Hepatocyte (in vitro differentiated cells): Measurements from ENCODE around the gene SNRNP70. TPM values are rescaled to one million over a fixed set of nuclear protein-coding genes. Genes with fewer than 3 reads are reported as not detected.

Source experiments
- DNase-seq: peaks from one replicate; pipeline ENCODE4 v3.0.0-alpha.2; 2016; ENCODE audit warnings: low spot score
- H2AFZ ChIP-seq: fragments of 200-600 bp; sonication (generic); 2 replicates; pipeline ENCODE4 v1.6.0; 2016; ENCODE audit warnings: antibody characterized with exemption, mild to moderate bottlenecking
- H3K27ac ChIP-seq: fragments of 200-600 bp; sonication (generic); 2 replicates; pipeline ENCODE4 v1.5.1; 2016; ENCODE audit warnings: mild to moderate bottlenecking
- H3K27me3 ChIP-seq: fragments of 200-600 bp; sonication (generic); 2 replicates; pipeline ENCODE4 v1.6.1; 2016
- H3K36me3 ChIP-seq: fragments of 200-600 bp; sonication (generic); replicated peaks from 2 replicates; pipeline ENCODE4 v1.5.1; 2016; ENCODE audit warnings: low read depth; ENCODE audit not compliant: insufficient read depth
- H3K4me1 ChIP-seq: fragments of 200-600 bp; sonication (generic); 2 replicates; pipeline ENCODE4 v1.5.1; 2016; ENCODE audit warnings: mild to moderate bottlenecking, moderate library complexity; ENCODE audit not compliant: insufficient read depth
- H3K4me2 ChIP-seq: fragments of 200-600 bp; sonication (generic); 2 replicates; pipeline ENCODE4 v1.6.0; 2016
- H3K4me3 ChIP-seq: fragments of 200-600 bp; sonication (generic); 2 replicates; pipeline ENCODE4 v1.5.1; 2016; ENCODE audit warnings: mild to moderate bottlenecking
- H3K79me2 ChIP-seq: fragments of 200-600 bp; sonication (generic); 2 replicates; pipeline ENCODE4 v1.6.0; 2017; ENCODE audit warnings: mild to moderate bottlenecking
- H3K9me2 ChIP-seq: fragments of 200-600 bp; sonication (generic); replicated peaks from 2 replicates; pipeline ENCODE4 v1.6.0; 2017; ENCODE audit warnings: mild to moderate bottlenecking; ENCODE audit not compliant: insufficient read depth
- H3K9me3 ChIP-seq: fragments of 200-600 bp; sonication (generic); 2 replicates; pipeline ENCODE4 v1.5.1; 2016; ENCODE audit warnings: low read depth, mild to moderate bottlenecking
- H4K20me1 ChIP-seq: fragments of 200-600 bp; sonication (generic); 2 replicates; pipeline ENCODE4 v1.6.0; 2016; ENCODE audit warnings: mild to moderate bottlenecking; ENCODE audit not compliant: insufficient read depth, poor library complexity, severe bottlenecking
- EZH2 ChIP-seq: fragments of 200-600 bp; sonication (generic); IDR thresholded peaks from 2 replicates; pipeline ENCODE4 v1.6.1; 2016; ENCODE audit warnings: antibody characterized with exemption, mild to moderate bottlenecking, borderline replicate concordance
- EZH2phosphoT487 ChIP-seq: fragments of 200-600 bp; sonication (generic); IDR thresholded peaks from one replicate; pipeline ENCODE4 v1.6.1; 2018; ENCODE audit warnings: antibody characterized with exemption, mild to moderate bottlenecking, low read depth, moderate library complexity; ENCODE audit not compliant: unreplicated experiment, severe bottlenecking
- WGBS: methylation state at CpG from one replicate; pipeline ENCODE4 v1.1.6; 2016; ENCODE audit warnings: low lambda C conversion rate; ENCODE audit errors: missing lambda C conversion rate; 5-methylcytosine and 5-hydroxymethylcytosine counted together
- polyA plus RNA-seq: library from polyadenylated mRNA; unstranded; fragments of >200 nt; fragmentation: Nextera tagmentation; extraction: Ambion mirVana; gene quantifications from 2 replicates; pipeline ENCODE4 v1.2.1, GENCODE V29; 2016
- total RNA-seq: library from RNA; depleted of rRNA; stranded (reverse); fragments of >200 nt; gene quantifications from 2 replicates; pipeline ENCODE4 v1.2.3, GENCODE V29; 2014
- TF ChIP-seq, protein P1 (sequence below): fragments of 200-600 bp; sonication (generic); IDR thresholded peaks from 2 replicates; pipeline ENCODE4 v1.5.1; 2016; ENCODE audit warnings: antibody characterized with exemption, mild to moderate bottlenecking; ENCODE audit not compliant: poor library complexity

The SNRNP70 gene
- total and polyA plus RNA-seq, 2 experiments from 2014 or later: 190 to 248 TPM

DNA sequence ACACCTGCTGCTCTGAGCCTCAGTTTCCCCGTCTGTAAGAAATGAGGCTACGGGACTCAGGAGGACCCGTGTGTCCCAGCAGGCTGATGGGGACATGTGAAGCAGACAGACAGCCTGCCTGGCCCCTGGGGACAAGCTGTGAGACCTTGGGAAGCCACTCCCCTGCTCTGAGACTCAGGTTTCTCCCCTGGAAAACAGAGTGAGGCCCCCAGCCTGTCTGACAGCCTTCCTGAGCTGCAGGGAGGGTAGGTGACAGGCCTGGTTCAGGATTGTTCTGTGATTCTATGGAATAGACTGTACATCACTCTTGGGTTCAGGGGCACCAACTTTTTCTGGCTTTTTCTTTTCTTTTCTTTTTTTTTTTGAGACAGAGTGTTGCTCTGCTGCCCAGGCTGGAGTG is 17.7 kb upstream of the SNRNP70 start:
- Histone ChIP-seq H3K27me3 (peaks cover 37% of the 10 kb centered on the region), H3K4me1 (peaks cover 7% of the 10 kb centered on the region), H2AFZ (no peak overlapping the region), H3K79me2 (no peaks in the 10 kb centered on the region), H4K20me1 (no peaks in the 10 kb centered on the region), H3K4me3 (no peak overlapping the region), H3K27ac (no peak overlapping the region), H3K4me2 (no peak overlapping the region), H3K36me3 (no peaks in the 10 kb centered on the region), H3K9me2 (no peaks in the 10 kb centered on the region), H3K9me3 (no peaks in the 10 kb centered on the region)
- WGBS: 64% methylated on average over 3 of the region's 3 CpGs
- TF ChIP-seq EZH2phosphoT487 (no peak), EZH2 (no peak)
- TF ChIP-seq, protein P1, sequence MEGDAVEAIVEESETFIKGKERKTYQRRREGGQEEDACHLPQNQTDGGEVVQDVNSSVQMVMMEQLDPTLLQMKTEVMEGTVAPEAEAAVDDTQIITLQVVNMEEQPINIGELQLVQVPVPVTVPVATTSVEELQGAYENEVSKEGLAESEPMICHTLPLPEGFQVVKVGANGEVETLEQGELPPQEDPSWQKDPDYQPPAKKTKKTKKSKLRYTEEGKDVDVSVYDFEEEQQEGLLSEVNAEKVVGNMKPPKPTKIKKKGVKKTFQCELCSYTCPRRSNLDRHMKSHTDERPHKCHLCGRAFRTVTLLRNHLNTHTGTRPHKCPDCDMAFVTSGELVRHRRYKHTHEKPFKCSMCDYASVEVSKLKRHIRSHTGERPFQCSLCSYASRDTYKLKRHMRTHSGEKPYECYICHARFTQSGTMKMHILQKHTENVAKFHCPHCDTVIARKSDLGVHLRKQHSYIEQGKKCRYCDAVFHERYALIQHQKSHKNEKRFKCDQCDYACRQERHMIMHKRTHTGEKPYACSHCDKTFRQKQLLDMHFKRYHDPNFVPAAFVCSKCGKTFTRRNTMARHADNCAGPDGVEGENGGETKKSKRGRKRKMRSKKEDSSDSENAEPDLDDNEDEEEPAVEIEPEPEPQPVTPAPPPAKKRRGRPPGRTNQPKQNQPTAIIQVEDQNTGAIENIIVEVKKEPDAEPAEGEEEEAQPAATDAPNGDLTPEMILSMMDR: no peak
- no peak for DNase-seq

DNA sequence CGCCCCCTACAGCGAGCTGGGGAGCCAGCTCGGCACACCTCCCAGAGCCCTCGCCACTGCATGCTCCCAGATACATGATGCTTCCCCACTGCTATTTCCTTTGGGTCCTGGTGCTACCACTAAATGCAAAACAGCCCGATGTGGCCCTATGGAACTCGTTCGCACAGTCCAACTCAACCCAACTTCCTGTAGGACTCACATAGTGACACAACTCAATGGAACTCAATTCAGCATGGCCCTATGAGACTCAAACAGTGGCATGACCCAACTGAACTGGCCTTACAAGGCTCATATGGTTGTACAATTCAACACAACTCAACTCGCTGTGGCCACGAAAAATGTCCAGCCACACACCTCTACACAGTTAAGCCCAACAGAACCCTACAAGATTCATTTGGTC is 16.2 kb upstream of the SNRNP70 start:
- H4K20me1 ChIP-seq: no peaks in the 10 kb centered on the region
- H2AFZ ChIP-seq: no peak overlapping the region
- WGBS: 93% methylated on average over 9 of the region's 9 CpGs
- no peak overlapping the region for H3K27ac ChIP-seq
- no peaks in the 10 kb centered on the region for H3K9me3 ChIP-seq
- H3K36me3 ChIP-seq: no peaks in the 10 kb centered on the region
- no peaks in the 10 kb centered on the region for H3K9me2 ChIP-seq
- no peak overlapping the region for H3K4me2 ChIP-seq
- H3K79me2 ChIP-seq: no peaks in the 10 kb centered on the region
- no peak for DNase-seq
- peaks cover 50% of the 10 kb centered on the region for H3K27me3 ChIP-seq
- TF ChIP-seq EZH2: no peak
- TF ChIP-seq, protein P1: no peak
- no peak for TF ChIP-seq EZH2phosphoT487
- H3K4me3 ChIP-seq: no peak overlapping the region
- peaks cover 7% of the 10 kb centered on the region for H3K4me1 ChIP-seq

DNA sequence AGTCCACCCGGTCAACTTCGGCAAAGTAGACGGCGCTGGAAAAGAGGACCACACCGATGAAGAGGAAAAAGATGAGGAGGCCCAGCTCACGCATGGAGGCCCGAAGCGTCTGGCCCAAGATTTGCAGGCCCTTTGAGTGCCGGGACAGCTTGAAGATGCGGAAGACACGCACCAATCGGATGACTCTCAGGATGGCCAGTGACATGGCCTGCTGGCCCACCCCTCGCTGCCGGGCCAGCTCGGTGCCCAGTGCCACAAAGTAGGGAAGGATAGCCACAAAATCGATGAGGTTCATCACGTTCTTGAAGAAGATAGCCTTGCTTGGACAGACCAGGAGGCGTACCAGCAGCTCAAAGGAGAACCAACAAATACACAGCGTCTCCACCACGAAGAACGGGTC is 14.8 kb upstream of the SNRNP70 start:
- Histone ChIP-seq H3K4me1 (peaks cover 3% of the 10 kb centered on the region), H3K9me2 (no peaks in the 10 kb centered on the region), H3K27me3 (peaks cover 54% of the 10 kb centered on the region), H3K27ac (no peak overlapping the region), H3K79me2 (no peaks in the 10 kb centered on the region), H2AFZ (no peak overlapping the region), H3K4me2 (no peak overlapping the region), H4K20me1 (no peaks in the 10 kb centered on the region), H3K36me3 (no peaks in the 10 kb centered on the region), H3K4me3 (no peak overlapping the region), H3K9me3 (no peaks in the 10 kb centered on the region)
- WGBS: 97% methylated on average over 21 of the region's 21 CpGs
- TF ChIP-seq, protein P1: no peak
- no peak for TF ChIP-seq EZH2
- no peak for TF ChIP-seq EZH2phosphoT487
- DNase-seq: no peak
